T-helper 1 cell treated with Interleukin-12 subunit alpha and Interleukin-12 subunit beta and Interleukin-4 antibody, amounts not matched to agents 30 μg/mL and 1 μg/mL, for 36 hours (primary cell): ENCODE results near the gene POTEB.
"Not testable (repeated sequence)": the region's sequence is repeated elsewhere in the genome, so short reads cannot be mapped to it uniquely, and the experiment has no call there.

Experiments used
- H3K27ac Mint-ChIP-seq: one replicate; pipeline ENCODE4 v1.8.0; 2021; ENCODE audit warnings: mild to moderate bottlenecking, mixed read lengths
- H3K27me3 Mint-ChIP-seq: one replicate; pipeline ENCODE4 v1.8.0; 2021; ENCODE audit warnings: low read depth, mixed read lengths
- H3K36me3 Mint-ChIP-seq: one replicate; pipeline ENCODE4 v1.8.0; 2021; ENCODE audit warnings: low read depth, mixed read lengths
- H3K4me1 Mint-ChIP-seq: one replicate; pipeline ENCODE4 v1.8.0; 2021; ENCODE audit warnings: low read depth, mixed read lengths
- H3K4me3 Mint-ChIP-seq: one replicate; pipeline ENCODE4 v1.8.0; 2021; ENCODE audit warnings: mild to moderate bottlenecking, moderate library complexity, mixed read lengths
- H3K9me3 Mint-ChIP-seq: one replicate; pipeline ENCODE4 v1.8.0; 2021; ENCODE audit warnings: mixed read lengths

The POTEB gene

DNA sequence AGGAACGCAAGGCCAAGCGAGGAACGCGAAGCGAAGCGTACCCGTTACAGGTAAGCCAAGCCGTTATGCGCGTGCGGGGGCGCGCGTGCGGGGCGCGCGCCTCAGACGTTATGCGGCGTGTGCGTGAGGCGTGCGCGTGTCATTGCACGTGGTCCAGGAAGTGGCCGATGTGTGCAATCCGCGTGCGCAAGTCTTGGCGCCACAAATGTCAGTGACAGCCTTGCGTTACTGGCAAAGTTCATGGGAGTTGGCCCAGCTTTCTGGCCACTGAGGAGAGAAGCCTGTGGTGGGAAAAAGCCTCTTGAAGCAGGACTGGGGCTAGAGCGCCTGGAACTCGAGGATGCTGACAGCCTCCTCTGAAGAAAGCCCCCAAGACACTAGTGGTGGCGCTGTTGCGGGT lies at the start of gene POTEB:
POTEB (minus strand) TSS at position 101 of the 400 bp plus-strand sequence. CDS start 489 bp downstream, outside the sequence.
- H3K27ac Mint-ChIP-seq, H3K27me3 Mint-ChIP-seq, H3K4me3 Mint-ChIP-seq, H3K4me1 Mint-ChIP-seq, H3K9me3 Mint-ChIP-seq, H3K36me3 Mint-ChIP-seq: not testable (repeated sequence)

DNA sequence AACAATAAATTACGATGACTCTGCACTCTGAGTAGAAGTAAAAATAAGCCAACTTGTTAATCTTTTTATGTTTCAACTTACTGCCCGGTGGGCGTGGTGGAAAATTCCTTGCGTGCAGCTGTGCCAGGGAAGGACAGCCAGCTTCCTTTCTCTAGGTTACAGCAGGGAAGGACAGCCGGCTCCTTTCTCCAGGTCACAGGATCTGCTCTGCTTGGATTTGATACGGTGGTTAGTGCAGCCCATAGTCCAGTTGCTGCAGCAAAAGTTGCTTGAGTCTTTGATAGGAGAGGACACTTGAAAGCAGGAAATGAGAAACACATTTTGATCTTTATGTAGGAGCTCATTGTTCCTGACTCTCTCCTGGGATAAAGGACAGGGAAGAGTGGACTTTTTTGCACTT lies 13.4 kb upstream of the POTEB start:
- H3K27me3 Mint-ChIP-seq, H3K36me3 Mint-ChIP-seq, H3K4me3 Mint-ChIP-seq, H3K9me3 Mint-ChIP-seq, H3K4me1 Mint-ChIP-seq, H3K27ac Mint-ChIP-seq: not testable (repeated sequence)

DNA sequence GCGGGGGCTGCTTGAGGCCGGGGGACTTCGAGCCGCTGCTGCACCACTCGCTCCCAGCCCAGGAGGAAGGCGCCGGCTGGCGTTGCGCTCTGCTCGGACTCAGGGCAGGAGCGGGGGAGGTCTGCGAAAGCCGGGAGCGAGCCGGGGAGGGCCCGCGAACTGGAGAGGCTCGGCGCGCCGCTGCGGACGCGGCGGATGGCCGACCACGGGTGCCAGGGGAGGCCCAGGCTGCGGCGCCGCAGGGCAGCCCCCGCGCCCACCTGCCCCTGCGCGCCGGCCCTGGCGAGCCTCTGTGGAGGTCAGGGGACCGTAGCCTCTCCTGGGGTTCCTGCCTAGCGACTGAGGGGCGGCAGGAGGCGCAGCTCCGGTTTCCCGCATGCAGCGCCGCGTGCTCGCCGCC lies 12.0 kb upstream of the POTEB start:
- not testable (repeated sequence) for H3K27ac Mint-ChIP-seq, H3K36me3 Mint-ChIP-seq, H3K9me3 Mint-ChIP-seq, H3K4me3 Mint-ChIP-seq, H3K27me3 Mint-ChIP-seq, H3K4me1 Mint-ChIP-seq

DNA sequence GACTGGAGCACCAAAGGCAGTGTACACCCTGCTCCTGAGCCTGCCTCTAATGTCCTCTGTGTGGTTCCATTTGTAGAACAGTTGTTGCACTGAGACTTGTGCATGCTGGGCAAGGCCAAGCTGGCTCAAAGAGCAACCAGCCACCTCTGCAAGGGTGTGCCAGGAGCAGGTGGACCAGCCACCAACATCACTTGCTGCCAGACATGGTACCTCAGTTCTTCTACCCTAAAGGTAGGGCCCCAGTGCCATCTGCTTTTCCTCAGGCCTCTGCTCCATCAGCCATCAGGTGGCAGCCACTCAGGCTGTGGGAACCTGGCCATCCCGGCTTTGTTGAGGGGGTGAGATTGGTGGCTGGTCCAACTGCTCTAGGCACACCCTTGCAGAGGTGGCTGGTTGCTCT lies 38.7 kb downstream of the POTEB start:
- H3K36me3 Mint-ChIP-seq, H3K4me1 Mint-ChIP-seq, H3K4me3 Mint-ChIP-seq, H3K27ac Mint-ChIP-seq, H3K27me3 Mint-ChIP-seq, H3K9me3 Mint-ChIP-seq: not testable (repeated sequence)
